HG03280 (cell line): ENCODE data around the gene TBC1D16.
"Not testable (repeated sequence)": the region's sequence is repeated elsewhere in the genome, so short reads cannot be mapped to it uniquely, and the experiment has no call there.

Source experiments
- ATAC-seq: cut with Tn5 transposase; IDR thresholded peaks from one replicate; pipeline ENCODE4 v1.9.1; 2021; ENCODE audit warnings: mild to moderate bottlenecking, moderate library complexity; ENCODE audit not compliant: unreplicated experiment

The TBC1D16 gene

DNA sequence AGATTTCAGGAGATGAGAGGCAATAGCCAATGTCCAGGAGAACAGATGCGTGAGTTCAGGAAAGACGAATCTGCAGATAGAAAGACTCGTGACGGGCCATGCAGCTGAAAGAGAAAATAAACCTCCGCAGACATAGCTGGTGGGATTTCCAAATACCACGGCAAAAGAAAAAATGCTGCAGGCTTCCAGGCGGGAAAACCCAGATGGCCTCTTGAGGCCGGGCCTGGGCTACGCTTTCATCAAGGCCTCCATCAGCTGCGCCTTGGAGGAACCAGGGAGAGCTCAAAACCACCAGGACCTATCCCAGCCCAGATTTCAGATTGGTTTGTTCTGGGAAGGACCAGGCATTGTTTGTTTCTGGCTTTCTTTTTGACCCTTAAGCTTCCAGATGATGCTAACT, 17.4 kb upstream of the TBC1D16 start:
- no peak for ATAC-seq

DNA sequence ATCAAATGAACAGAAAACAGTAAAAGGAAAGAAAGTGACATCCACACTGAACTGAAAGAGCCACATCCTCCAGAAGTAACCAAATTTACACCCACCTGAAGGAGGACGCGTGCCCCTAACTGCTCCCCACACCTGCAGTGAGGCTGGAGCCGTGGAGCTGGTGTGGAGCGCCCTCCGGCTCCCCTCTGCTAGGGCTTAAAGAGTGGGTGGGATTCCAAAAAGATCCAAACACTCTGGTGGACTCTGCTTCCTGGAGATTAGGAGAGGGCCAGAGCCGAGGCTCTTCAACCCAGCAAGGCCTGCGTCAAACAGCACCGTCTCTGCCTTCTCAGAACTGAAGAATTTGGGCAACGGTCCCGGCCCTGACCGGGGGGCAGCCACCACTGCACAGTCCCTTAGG, 16.0 kb upstream of the TBC1D16 start:
- no peak for ATAC-seq

DNA sequence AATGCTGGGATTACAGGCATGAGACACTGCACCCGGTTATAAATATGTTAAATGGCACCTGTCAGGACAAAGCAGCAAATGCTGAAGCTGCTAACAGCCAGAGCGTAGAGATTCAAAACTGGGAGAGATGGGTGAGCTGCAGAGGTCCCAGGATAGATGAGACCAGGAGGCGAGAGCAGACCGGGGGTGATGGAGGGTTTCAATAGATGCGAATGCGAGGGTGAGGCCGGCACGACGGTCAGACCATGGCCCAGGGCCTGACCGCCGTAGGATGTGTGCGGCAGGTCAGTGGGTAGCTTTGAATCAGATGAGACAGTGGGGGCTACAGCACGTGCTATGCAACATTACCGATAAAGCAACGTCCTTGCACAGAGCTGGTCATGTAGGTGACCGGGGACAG, 15.0 kb upstream of the TBC1D16 start:
- no peak for ATAC-seq

DNA sequence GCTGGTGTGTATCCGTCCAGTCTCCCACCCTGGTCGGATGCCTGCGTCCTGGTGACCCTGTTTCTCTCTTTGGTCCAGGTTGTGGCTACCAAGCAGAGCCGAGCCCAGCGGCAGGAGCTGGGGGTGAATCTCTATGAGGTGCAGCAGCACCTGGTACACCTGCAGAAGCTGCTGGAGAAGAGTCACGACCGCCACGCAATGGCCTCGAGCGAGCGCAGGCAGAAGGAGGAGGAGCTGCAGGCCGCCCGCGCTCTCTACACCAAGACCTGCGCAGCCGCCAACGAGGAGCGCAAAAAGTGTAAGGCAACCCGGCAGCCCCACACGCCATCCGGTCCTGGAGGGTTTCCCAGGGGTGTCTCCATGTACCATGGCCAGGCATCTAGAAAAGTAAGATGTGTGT, 14.3 kb upstream of the TBC1D16 start:
- no peak for ATAC-seq

DNA sequence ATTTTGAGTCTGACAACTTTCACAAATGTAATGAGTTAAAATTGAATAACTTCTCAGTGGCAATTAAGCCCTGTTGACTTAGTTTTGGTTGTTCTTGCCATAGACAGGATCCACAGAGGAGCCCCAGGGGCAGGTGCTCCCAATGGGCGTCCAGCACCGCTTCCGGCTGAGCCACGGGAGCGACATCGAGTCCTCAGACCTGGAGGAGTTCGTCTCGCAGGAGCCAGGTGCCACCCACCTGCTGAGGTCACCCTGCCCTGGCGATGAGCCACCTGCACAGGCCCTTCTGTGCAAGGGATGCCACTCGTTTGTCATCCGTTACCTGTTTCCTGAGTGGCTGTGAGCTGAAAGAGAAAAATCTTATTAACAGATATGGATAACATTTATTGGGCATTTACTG, 11.5 kb upstream of the TBC1D16 start:
- ATAC-seq = no peak

DNA sequence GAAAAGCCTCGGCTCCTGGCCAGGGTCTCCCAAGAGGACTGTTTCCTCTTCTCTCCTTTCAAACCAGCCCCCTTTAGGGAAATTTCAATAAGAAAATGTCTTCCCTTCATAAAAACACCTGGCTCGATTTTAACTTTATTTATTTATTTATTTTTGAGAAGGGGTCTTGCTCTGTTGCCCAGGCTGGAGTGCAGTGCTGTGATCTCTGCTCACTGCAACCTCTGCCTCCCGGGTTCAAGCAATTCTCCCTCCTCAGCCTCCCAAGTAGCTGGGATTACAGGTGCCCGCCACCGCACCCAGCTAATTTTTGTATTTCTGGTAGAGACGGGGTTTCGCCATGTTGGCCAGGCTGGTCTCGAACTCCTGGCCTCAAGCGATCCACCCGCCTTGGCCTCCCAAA, 11.0 kb upstream of the TBC1D16 start:
- not testable (repeated sequence) for ATAC-seq

DNA sequence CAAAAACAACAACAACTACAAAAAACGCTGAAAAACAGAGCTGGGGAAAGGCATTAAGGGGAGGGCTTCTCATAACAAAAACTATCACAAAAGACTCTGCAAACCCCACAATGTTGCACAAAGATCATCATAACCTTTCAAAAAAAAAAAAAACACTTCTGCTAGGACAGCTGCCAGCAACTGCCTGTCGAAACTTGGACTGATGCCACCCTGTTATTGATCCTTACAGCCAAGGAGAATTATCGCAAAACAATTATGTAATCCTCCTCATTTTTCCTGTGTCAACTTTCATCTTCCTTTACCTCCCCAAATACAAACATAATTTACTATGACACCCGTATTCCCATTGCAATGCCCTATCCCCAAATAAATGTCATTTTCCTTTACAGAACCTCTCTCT, 10.0 kb upstream of the TBC1D16 start:
- no peak for ATAC-seq

DNA sequence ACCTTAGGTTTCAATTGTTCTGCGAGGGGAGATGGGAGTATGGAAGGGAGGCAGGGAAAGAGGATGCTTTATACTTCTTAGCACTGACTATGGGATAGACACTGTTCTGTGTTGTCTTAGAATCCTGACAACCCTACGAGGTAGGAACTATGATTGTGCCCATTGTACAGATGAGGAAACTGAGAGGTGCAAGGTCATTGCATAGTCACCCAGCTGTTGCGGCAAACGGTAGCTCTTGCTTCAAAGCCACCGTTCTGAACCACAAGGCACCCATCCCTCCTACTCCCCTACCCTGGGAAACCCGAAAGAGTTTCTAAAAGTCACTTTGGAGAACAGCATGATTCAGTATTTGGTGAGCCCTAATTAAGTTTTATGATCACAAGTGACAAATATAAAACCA, 8.3 kb upstream of the TBC1D16 start:
- no peak for ATAC-seq

DNA sequence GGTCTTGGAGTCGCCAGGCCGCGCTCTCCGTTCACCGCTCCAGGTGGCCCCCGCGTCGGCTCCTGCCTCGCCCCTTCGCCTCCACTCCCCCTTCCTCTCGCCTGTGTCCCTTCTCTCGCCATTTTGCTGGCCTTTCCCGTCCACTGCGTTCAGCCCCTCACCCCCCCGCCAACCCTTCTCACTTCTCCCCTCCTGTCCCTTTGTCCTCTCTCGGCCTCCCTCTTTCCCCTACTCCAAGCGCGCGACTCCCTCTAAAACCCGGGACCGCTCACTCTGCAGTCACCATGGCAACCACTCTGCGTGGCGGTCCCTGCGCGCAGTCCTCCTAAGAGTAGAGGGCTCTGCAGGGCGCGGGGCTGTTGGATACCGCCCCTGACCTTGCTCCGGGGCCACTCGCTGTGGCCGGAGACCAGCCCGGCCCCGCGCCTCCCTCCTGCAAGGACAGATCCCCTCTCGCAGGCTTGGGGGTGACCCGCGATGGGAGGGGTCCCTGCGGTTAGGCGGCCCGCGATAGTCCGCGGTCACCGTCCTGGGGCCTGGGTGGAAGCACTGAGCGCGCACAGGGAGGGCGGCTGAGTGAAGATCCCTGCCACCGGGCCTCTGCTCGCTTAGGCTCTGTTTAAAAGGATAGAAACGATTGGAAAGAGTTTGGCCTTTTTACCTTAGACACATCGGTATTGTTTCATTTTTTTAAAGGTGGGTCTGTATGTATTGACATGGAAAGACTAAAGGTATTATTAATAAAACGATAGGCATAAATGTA, 1.2 kb upstream of the TBC1D16 start:
- ATAC-seq = no peak

DNA sequence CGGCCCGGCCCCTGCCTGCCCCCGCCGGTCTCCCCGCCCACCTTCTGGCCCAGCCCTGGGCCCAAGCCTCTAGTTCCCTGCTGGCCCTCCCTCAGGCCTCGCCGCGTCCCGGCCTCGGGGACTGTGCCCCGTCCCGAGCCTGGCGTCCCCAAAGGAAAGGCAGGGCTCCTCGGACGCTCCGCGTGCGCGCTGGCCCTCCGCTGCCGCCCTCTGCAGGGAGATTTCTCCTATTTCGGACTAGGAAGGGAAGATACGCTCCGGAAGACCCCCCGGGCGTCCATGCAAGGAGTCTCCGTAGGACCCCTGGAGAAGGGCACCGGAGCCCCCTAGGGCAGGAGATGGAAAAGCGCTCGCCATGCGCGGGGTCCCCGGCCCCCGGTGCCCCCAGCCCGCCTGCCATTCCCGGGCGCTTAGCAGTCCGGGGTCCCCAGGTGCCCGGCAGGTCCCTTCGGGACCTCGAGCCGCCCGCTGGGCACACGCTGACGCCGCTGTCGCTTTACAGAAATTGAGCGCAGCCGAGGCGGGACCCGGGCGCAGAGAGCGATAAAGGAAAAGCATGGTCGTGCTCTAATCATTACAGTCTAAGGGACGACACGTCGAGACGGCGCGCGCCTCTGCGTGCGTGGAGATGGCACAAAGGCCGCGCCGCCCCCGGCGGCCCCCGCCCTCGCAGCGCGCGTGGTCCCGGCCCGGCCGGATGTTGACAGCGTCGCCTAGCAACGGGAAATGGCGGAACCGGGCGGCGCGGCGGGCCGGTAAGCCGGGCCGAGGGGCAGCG, 454 bp upstream of the TBC1D16 start, which contains the start of gene CCDC40:
Gene CCDC40, plus strand, starts transcription at position 706 of the 778 bp plus-strand sequence. Its CDS starts 21 bp downstream, at position 727.
- ATAC-seq = peak; percentile 69

DNA sequence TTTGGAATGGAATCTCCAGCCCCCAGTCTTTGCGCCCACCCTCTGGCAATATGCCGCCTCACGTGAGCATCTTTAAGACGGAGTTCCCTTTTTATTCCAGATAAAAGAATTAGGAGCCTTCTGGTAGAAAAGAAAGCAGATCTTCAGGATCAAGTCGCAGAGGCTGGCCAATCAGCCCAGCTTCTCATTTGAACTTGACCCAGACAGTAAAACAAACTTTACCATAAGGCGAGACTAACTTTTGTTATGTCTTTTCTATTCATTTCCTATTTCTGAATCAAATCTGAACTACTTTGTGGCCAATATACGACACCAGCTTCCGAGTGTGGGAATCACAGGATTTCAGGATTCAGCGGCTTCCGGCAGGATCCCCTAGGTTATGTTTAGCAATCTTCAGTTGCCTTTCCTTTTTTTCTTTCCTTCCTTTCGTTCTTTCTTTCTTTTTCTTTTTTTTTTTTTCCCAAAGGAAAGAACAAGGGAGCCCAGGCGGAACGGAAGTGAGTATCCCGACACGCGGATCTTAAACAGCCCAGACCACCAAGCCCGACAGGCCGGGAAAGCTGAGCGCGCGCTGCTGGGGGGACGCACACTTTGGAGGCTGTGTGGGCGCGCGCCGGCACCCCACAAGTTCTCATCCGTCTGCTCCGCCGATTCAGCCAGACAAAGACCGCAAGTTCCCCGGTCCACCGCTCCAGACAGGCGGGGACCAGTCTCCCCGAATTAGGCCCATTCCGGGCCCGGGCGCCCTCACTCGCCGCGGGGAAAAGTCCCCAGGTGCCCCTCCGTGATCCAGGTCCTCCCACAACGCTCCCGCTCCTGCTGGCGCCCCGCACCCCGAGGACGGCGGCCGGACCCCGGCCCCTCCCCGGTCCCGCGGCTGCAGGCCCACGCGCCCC, 633 bp downstream of the TBC1D16 start:
- no peak for ATAC-seq

DNA sequence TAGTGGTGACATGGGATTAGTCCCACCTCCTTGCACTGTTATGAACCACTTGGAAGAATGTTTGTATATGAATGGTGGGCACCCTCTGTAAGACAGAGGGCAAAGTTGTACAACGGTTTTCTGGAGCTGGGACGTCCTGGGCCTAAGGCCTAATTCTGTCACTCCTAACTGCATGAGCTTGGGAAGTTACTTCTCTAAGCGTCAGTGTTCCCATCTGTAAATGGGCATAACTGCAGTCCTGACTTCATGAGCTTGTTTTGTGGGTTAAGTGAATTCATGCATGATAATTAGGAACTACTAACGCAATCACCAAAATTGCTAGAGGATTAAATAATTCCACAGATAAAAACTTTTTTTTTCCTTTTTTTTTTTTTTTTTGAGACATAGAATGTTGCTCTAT, 1.8 kb downstream of the TBC1D16 start:
- no peak for ATAC-seq

DNA sequence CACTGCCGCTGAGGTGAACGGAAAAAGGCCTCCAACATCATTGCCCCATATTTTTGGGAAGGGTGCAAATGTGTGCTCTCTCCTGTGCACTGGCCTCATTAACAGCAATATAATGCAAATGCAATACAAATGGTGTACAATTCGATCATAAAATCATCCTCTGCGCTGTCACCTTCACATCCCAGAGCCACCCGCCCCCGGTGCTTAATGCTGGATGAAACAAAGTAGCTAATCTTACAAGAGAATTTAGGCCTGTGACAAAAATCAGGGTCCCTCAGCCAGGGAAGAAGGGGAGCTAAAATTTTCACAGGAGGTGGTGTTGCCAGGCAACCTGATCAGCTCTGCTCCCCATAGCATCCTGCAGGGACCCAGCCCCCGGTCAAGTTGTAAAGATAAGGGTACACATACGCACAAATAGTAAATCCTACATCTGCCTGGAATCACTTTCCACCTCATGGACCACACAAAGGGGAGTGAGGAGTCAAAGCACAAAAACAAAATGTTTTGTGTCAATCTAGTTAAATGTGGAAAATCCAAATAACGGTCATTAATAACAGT, 3.0 kb downstream of the TBC1D16 start:
- ATAC-seq = no peak

DNA sequence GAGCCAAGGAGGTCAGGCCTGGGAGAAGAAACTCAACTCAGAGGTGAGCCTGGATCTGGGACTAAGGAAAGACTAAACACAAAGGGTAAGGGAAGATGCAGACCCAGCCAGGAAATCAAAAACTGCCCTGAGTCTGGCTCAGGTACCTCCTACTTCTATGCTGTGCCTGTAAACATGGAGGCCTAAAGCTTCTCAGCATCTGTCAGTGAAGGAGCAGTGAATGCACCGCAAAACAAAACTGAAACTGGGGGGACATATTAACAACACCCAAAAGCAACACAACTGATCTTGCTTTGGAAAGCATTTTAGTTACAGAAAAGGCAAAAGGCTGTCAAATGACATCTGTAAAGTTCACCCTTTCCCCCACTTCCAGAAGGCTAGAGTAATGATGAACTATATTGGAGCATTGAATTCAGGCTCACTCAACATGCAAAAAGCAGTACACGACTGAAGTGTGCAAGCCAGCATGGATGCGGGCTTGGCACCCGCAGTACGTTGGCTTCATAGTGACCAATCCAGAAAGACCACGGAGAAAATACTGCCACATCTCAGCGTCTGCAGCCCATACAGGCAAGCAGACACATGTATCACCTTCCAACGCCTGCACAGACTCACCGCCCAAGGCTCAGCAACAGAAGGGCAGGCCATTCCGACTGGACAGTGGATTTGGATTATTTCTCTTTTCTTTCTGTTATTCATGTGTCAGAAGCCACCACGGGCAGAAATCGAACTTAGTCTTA, 3.8 kb downstream of the TBC1D16 start:
- no peak for ATAC-seq

DNA sequence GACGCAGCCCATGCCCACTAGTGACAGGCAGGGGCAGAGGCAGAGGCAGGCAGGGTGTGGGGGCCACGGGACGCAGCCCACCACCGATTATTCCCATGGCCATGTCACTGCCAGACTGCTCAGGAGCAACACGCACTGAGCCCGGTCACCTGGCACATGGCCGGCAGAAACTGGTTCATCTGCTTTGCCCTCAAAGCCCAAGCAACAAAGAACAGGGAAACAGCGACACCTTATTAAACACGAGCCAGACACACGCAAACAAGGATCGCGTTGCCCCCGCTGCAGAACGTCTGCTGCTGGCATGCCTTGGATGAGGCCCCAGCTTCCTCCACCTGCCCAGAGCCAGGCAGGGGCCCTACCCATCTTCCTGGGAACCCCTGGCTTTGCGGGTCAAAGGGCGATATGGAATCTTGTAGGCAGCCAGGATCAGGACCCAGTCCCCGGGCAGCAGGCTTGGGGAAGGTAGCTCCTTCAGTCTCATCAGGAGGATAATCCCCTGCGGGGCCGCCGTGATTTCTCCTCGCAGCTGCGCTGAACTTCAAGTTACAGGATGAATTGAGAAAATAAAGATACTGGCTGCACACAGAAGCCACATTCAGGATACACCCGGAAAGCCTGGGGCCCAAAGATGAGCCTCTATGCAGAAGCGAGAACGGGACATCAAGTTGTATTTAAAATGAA, 4.8 kb downstream of the TBC1D16 start:
- ATAC-seq = no peak

DNA sequence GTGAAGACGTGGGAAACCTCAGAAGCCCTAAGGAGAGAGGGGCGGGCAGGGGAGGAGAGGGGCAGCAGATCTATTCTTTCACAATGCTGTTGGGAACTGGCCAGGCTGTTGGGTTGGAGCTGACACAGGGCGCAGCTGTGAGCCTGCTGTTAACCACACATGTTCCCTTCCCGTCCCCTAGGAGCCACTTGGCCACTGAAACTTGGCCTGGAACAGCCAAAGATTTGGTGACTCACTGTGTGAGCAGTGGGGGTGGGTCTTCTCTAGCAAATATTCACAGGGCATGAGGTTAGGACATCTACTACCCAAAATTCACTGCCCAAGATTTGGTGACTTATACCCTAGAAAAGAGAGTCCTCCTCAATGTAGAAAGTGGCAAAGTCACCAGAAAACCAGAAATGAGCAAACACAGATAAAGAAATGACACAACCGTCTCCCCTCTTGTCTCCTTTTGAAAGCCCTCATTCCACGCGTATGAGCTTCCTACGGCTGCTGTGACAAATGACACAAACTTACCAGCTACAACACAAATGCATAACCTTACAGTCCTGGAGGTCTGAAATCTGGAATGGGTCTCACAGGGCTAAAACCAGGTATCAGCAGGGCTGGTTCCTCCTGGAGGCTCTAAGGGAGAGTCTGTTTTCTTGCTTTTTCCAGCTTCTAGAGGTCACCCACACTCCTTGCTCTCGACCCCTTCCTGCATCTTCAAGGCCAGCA, 6.3 kb downstream of the TBC1D16 start:
- no peak for ATAC-seq

DNA sequence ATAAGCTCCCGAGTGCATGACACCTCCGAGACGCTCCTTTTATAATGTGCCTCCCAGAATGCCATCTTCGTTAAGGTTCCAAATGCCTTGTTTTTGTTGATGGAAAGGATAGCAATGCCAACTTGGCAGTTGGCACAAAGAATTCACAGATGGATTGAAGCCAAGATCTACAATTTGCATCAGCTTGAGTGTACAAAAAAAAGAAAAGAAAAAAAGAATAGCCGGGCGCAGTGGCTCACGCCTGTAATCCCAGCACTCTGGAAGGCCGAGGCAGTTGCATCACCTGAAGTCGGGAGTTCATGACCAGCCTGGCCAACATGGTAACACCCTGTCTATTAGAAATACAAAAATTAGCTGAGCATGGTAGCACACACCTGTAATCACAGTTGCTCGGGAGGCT, 7.6 kb downstream of the TBC1D16 start:
- no peak for ATAC-seq

DNA sequence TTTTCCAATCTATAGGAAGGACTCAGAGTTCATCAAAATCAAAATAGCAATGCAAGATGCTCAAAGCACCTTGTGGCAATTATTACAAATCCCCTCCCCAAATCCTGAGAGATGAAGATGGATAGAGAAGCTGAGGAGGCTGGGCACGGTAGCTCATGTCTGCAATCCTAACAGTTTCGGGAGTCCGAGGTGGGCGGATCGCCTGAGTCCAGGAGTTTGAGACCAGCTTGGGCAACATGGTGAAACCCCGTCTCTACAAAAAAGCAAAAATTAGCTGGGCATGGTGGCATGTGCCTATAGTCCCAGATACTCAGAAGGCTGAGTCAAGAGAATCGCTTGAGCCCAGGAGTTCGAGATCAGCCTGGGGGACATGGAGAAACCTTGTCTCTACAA, 8.6 kb downstream of the TBC1D16 start:
- ATAC-seq = no peak

DNA sequence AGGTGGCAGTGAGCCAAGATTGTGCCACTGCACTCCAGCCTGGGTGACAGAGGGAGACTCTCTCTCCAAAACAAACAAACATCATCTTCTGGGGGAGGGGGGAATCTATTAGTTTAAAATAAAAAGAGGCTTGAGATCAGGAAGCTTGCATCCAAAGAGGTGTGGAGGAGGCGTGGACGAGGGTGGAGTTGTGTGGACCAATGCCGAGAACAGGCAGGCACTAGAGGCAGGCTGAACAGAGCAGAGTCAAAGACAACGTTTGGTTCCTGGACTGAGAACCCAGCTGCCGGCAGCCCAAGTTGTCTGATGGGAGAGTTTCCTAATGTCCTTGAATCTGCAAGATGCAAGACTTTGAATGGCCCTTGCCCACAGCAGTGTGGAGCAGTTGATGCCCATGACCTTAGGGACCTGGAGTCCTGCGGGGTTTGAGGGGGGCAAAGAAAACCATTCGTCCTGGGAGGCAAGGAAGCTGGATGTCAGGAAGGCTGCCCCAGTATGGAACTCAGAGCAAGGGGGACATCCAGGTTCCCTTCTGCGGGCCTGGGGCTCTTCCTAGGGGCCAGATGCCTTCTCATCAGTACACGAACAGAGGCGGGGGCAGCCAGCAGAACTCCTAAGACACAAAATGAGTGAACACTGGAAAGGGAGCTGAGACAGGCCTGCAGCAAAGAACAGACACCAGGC, 9.2 kb downstream of the TBC1D16 start:
- ATAC-seq = no peak
